GM18517 (cell line): ENCODE measurements around the gene MYLK3.
"Not testable (repeated sequence)": the region's sequence is repeated elsewhere in the genome, so short reads cannot be mapped to it uniquely, and the experiment has no call there.

Experiments
- ATAC-seq: cut with Tn5 transposase; IDR thresholded peaks from one replicate; pipeline ENCODE4 v1.9.1; 2021; ENCODE audit warnings: mild to moderate bottlenecking, moderate library complexity; ENCODE audit not compliant: unreplicated experiment

MYLK3 gene

GRCh38 chr16:46747777-46748651 is at the start of gene MYLK3:
Gene MYLK3, minus strand, starts transcription at chr16:46748344. Its CDS starts 151 bp downstream, at chr16:46748193.
- no peak for ATAC-seq

- ATAC-seq: no peak
These were observed 49.4 kb upstream of the MYLK3 start for GRCh38 chr16:46797501-46797900.

GRCh38 chr16:46796764-46797269 is 48.7 kb upstream of the MYLK3 start:
- no peak for ATAC-seq

- no peak for ATAC-seq
These were observed 45.7 kb upstream of the MYLK3 start for GRCh38 chr16:46793841-46794240.

- no peak for ATAC-seq
These were observed 42.6 kb upstream of the MYLK3 start for GRCh38 chr16:46790599-46791270.

- peak; percentile 64 for ATAC-seq
These were observed 41.6 kb upstream of the MYLK3 start for GRCh38 chr16:46789499-46790414.

- ATAC-seq: no peak
These were observed 40.8 kb upstream of the MYLK3 start for GRCh38 chr16:46788891-46789474.

GRCh38 chr16:46787909-46788308 is 39.8 kb upstream of the MYLK3 start:
- no peak for ATAC-seq

GRCh38 chr16:46785076-46785845 is 37.1 kb upstream of the MYLK3 start:
- ATAC-seq: no peak

- not testable (repeated sequence) for ATAC-seq
These were observed 36.4 kb upstream of the MYLK3 start for GRCh38 chr16:46784569-46784968.

- ATAC-seq: no peak
These were observed 35.7 kb upstream of the MYLK3 start for GRCh38 chr16:46783800-46784199.

- no peak for ATAC-seq
These were observed 34.2 kb upstream of the MYLK3 start for GRCh38 chr16:46782320-46782719.

GRCh38 chr16:46777804-46778203 is 29.7 kb upstream of the MYLK3 start:
- ATAC-seq: no peak

- no peak for ATAC-seq
These were observed 27.1 kb upstream of the MYLK3 start for GRCh38 chr16:46775214-46775613.

GRCh38 chr16:46774743-46775177 is 26.6 kb upstream of the MYLK3 start:
- no peak for ATAC-seq

- no peak for ATAC-seq
These were observed 24.3 kb upstream of the MYLK3 start for GRCh38 chr16:46772463-46772862.

GRCh38 chr16:46768809-46769208 is 20.7 kb upstream of the MYLK3 start:
- no peak for ATAC-seq

- no peak for ATAC-seq
These were observed 16.9 kb upstream of the MYLK3 start for GRCh38 chr16:46765050-46765449.

- ATAC-seq: no peak
These were observed 15.0 kb upstream of the MYLK3 start for GRCh38 chr16:46763147-46763546.

- ATAC-seq: no peak
These were observed 14.4 kb upstream of the MYLK3 start for GRCh38 chr16:46762583-46762982.
